HG02571 (cell line): Measurements from ENCODE around the gene MAN1A2.

Source experiments
- ATAC-seq: cut with Tn5 transposase; IDR thresholded peaks from one replicate; pipeline ENCODE4 v1.9.1; 2021; ENCODE audit warnings: mild to moderate bottlenecking, moderate library complexity; ENCODE audit not compliant: unreplicated experiment

The MAN1A2 gene

DNA sequence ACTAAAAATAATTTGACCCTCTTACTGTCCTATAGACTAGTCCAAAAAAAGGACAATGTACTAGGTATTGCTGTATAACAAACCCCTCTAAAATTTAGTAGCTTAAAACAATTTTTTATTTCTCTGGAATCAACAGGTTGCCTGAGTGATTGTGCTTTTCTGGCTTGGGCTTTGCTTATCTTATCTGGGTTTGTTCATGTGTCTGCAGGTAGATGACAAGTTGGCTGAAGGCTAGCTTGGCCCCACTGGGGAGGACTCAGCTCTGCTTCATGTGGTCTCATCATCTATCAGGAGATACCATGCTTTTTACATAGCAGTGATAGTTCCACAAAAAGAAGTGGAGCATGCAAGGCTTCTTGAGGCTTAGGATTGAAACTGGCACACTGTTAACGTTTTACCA is 114.2 kb downstream of the MAN1A2 start:
- ATAC-seq: no peak

DNA sequence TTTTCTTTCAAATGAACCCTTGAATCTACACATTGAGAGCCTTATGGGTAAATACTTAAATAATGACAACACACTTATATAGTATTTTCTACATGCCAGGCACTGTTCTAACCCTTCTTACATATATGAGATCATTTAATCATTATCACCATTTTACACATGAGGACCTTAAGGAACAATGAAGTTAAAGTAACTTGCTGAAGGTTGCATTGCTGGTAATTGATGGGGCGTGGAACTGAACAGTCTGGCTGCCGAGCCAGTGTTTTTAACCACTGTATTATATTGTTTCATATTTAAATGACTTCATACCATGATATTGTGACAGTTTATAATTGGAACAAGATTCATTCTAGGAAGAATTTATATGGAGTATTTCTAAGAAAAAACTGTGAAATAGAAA is 126.7 kb downstream of the MAN1A2 start:
- ATAC-seq: no peak

DNA sequence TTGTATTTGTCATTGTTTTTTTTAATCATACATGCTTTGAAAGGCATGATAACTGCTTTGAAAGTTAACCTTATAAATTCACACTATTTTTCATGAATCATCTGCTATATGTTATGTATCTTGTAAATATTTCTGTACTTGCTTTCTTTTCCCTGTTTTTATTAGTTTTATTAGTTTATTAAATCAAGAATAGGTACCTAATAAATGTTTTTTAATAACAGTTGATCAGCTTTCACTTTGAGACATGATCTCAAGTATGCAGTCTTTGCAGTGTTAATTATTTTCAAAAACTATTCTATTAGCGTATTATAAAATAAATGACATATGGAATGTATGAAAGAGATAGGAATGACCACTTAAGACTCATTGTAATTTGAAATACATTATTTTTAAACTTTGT is 127.8 kb downstream of the MAN1A2 start:
- ATAC-seq: no peak

DNA sequence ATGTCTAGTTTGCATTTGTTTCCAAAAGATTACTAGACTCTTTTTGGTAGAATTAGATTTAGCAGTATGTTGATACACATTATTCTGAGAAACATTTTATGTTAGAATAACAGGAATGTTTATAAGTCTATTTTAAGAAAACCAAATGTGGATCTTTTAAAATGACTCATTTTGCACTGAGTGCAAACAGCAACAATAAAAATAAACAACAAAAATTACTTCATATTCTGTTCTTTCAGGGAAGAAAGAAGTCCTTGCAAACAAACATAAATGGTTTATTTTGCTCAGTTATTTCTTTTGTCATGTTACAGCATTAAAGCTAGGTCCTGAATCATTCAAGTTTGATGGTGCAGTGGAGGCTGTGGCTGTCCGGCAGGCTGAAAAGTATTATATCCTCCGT is 131.8 kb downstream of the MAN1A2 start:
- ATAC-seq: no peak

DNA sequence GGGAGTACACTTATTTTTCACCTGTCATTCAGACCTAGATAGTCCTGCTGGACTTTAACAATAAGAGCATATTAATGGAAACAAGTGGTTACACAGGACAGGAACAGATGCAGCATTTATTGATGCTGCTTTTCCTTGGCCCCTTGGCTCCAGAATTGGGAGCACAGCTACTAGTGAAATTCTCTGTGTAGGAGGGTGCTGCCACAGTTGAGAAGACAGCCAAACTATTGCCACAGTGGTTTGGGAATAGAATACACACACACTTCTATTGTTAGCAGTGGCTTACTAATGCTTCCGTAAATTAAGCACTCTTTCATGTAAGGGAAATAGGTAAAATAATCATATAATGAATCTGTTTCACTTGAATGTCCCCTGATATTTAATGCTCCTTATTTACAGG is 133.3 kb downstream of the MAN1A2 start:
- no peak for ATAC-seq

DNA sequence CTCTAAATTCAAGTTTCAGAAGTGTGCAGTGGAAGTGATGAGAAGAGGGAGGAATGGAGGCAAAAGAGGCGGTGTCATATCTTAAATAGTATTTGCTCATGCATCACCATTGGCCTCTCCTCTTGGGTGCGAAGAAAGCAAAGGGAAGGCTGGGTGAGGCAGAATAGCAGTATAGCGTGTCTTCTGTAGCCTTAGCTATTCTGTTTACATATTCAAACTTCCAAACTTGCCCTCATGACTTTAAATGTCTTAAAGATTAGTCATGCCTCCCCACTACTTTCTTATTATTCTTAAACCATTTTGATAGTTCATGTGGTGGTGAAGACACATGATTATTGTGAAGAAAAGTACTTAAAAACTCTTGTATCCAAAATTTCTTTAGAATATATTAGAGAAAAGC is 134.0 kb downstream of the MAN1A2 start:
- no peak for ATAC-seq

DNA sequence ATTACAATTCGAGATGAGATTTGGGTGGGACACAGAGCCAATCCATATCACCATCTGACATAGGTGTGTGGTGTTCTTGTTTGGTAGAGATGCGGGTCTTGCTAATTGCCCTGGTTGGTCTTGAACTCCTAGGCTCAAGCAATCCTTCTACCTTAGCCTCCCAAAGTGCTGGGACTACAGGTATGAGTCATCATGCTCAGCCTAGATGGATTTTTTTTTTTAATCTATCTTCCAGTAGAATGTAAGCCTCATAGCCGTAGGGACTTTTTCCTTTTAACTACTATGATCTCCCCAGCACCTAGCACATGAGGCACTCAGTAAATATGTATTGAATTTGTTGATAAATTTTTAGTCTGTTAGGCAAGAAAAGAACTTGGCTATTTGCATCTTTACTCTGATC is 144.0 kb downstream of the MAN1A2 start:
- no peak for ATAC-seq

DNA sequence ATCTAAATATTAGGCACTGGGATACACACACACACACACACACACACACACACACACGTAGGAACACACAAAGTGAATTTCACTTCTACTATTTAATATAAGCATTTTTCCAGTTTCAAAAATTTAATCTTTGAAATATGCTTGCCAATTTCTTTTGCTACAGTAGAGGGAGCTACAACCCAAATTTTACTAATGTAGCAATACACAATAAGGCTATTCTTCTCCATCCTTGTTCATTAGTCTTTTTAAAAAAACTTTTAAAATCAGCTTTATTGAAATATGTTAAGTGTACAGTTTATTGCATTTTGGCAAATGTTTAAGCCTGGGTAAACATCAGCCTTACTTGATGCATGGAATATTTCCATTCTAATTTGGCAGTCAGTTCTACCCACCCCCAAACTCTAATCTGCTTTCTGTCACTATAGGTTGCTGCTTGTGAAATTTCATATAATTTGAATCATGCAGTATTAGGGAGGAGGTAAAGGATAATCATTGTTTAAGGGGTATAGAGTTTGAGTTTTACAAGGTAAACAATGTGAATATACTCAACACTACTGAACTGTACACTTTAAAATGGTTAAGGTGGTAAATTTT is 145.6 kb downstream of the MAN1A2 start:
- no peak for ATAC-seq

DNA sequence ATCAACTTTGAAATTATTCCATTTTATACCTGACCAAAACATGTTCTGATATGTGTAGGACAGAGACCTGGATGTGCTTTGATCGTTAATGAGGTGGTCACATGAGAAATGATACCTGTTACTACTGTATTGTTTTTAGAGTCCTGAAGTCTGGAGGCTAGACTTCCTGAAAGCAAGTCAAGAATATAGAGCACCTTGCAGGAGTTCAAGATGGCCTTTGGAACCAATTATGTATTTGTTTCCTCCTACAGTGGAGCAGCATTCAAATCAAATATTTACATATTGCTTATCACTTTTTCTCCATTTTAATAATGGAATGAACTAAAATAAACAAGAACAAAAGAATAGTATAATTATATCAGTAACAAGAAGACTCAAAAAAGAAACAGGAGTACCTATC is 155.9 kb downstream of the MAN1A2 start:
- ATAC-seq: no peak

DNA sequence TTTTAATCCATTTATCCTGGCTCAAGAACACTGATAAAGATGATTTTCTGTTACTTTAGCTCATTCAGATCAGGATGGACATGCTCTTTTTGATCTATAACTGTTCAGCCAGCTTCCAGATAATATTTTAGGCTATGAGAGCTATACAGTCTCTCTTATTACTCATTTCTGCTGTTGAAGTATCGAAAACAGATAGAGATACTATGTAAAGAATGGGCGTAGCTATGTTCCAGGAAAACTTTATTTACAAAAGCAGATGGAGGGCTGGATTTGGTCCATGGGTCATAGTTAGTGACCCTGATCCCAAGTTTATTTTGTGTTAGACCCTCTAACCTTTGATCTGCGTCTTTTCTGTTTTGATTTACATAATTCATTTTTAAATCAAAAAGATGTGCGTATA is 159.8 kb downstream of the MAN1A2 start:
- no peak for ATAC-seq

DNA sequence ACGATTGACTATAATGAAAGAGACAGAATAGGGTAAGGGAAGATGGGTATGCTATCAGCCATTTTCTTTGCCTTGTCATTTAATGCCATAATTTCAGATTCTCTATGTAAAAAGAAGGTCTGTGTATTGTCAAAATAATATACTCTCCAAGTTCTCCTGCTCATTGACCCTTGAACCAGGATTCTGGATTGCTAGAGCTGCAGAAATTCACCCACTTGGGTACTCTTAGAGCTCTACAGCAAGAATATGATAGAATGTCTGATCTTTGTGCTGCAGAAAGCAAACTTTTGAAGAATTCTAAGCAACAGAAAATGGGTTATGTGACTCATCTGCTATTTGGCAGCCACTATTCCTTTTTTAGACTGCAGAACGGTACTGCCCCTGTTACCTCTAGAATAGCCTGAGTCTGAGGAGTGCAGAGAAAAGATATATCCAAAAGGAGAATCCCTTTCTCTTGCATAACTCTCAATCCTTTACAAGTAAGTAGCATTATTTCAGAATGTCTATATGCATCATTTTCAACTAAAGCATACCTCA is 160.4 kb downstream of the MAN1A2 start:
- no peak for ATAC-seq

DNA sequence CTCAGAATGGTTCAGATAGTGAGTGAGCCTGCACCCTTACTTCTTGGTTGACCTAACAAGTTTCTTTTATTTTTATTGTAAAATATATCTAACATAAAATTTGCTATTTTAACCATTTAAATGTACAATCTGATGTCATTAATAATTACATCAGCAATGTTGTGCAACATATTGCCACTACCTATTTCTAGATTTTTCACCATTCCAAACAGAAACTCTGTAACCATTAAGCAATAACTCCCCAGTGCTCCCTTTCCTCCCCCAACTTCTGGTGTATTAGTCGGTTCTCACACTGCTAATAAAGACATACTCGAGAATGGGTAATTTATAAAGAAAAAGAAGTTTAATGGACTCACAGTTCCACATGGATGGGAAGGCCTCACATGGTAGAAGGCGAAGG is 162.4 kb downstream of the MAN1A2 start:
- ATAC-seq: no peak

DNA sequence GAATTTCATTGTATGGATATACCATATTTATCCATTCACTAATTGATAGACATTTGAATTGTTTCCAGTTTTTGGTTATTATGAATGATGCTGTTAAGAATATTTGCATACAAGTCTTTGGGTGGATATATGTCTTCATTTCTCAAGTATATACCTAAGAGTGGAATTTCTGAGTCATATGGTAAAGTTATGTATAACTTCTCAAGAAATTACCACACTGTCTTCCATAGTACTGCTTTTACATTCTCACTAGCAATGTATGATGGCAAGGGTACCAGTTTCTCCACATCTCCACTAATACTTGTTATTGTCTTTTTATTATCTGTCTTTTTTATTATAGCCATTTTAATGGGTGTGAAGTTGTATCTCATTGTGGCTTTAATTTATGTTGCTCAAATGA is 164.0 kb downstream of the MAN1A2 start:
- no peak for ATAC-seq

DNA sequence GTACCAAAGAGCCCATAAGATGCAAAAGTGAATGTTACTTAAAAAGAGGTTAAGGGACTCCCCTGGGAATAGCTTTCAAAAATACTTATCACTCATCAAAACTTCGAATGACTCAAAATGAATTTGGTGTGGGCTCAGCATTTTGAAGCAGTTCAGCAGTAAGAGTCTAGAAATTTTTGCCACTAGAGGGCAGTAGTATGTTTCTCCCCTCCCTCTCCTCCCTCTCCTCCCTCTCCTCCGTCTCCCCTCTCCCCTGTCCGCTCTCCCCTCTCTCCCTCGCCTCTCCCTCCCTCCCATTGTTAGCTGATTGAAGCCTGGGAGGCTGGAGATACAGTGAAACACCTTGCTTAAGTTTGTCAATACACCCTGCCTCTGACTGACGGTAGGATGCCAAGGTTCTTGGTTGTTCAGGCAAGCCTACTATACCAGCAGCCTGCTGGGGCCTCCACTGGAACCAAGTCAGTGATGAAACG is 167.8 kb downstream of the MAN1A2 start:
- peak; percentile 71 for ATAC-seq

DNA sequence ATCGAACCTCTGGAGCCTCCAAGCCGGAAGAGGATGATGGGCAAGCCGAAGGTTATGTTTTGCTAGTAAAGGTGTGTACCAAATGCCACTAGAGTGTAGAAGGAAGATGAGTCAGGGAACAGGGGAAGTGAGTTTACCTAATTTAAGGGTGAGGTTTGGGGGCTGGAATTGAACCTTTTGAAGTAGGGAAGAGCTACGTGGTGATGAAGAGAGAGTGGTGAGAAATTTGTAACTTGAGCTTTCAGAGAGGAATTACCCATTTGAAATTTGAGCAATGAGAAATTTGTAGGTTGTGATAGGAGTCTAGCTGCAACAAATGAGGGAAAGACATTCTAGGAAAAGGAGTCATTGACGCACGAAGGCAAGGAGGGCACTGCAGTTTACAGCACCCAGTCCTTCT is 168.6 kb downstream of the MAN1A2 start:
- ATAC-seq: no peak

DNA sequence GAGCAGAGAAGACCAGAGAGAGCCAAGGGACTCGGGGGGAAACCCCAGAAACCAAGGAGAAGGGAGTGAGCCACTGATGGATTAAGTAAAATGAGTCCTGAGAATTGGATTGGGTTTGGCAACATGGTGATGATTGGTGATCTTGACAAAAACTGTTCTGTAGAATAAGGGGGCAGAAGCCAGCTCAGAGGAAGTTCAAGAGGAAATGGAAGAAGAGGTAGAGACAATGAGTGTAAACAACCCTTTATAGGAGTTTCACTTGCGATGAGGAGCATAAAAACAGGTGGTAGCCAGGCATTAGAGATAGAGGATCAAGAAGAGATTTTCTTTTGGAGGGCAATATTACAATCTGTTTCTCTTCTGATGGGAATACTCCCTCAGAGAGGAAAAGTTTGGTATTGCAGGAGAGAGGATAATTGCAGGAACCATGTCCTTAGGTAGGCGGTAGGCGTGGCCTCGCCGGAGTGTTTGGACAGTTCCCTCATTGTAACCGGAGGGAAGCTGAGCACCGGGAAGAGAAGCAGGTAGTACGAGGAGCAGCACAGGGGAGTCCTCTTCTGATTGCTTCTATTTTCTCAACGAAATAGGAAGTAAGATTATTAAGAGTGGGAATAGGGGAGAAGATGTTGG is 170.2 kb downstream of the MAN1A2 start:
- no peak for ATAC-seq

DNA sequence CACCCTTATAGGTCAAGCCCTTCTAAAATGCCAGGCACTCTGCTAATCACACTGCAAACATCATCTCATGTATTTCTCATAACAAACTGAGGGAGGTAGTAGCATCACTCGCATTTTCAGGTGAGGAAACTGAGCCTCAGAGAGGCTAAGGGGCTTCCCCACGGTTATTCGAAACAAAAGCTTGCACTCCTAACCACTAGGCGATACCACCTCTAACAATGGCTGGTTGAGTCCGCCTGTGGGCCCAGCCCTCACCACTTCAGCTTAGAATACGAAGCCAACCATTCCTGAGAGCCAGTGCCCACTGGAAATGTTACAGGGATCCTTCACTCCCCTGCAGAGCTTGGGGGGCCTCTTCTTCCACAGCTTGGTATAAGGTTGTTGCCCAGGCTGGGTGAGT is 173.3 kb downstream of the MAN1A2 start:
- no peak for ATAC-seq

DNA sequence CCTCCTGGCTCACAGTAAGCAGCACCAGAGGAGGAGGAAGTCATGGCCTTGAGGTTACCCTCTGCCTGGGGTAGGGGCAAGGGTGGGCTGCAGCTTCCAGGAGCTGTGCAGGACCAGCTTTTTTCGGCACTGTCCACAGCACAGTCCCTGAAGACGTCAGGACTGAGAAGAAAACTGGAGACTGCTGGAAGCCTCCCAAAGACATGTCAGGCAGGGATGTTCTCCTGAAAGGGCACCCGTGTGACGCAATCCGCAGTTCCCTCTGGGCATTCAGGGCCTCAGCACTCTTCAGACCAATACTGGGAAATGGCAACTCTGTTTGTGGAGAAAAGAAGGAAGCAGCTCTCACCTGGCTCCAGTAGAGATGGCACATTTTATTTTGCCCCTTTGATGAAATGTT is 173.8 kb downstream of the MAN1A2 start:
- ATAC-seq: no peak

DNA sequence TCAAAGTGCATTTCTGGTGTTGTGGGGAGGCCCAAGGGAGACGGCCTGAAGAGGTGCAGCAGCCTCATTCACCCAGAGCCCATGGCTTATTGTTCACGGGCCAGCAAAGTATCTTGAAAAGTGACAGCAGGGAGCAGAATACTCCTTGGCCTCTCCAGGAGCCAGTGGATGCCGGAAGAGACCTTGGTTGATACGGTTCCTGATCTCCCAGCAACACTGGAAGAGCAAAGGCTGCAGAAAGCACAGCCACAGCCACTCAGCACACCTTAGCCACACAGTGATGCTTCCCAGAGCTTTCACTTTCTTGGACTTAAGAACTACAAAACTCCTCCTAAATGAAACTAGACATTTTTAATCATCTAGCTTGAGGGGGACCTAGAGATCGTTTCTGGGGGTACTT is 174.3 kb downstream of the MAN1A2 start:
- no peak for ATAC-seq

DNA sequence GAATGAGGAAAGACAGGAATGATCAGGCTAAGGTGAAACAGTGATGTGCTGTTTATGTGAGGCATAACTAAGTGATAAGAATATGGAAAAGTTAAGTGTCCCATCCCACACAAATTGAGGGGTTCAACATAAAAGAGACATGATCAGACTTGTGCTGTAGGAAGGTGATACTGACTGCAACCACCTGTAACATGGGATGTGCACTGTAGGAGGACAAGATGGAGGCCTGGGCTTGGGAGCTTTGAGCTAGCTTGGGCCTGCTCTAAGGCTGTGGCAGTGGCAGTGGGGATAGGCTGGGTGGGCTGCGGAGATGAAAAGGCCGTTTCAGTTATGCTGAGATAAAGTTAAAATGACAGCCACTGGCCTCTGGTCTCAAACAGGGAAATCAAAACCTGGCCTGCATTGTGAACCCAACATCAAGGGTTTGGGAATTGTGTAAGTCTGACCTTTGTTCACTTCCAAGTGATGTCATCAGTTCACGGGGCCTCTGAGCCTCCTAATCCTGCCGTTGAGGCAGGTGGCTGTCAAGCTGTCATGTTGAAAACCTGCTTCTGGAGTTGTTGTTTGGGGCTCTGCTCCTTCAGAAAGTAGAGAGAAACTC is 177.4 kb downstream of the MAN1A2 start:
- ATAC-seq: no peak

DNA sequence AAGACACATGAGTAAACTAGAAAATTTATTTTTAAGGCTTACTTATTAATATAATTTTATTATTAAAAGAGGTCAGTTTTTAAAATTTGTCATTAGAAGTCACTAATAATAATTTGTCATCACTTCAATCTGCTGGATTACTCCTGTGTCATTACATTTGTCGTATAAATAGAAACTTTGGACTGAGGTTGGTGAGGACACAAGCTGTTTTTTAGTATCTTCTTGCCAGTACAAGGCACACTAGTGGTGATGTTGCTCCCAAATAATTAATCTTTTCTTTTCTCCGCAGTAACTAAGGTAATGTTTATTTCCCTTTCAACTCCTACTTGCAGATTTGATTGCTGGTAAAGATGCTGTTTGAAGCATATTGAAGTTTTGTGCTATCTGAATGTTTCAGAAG is 179.2 kb downstream of the MAN1A2 start:
- no peak for ATAC-seq

DNA sequence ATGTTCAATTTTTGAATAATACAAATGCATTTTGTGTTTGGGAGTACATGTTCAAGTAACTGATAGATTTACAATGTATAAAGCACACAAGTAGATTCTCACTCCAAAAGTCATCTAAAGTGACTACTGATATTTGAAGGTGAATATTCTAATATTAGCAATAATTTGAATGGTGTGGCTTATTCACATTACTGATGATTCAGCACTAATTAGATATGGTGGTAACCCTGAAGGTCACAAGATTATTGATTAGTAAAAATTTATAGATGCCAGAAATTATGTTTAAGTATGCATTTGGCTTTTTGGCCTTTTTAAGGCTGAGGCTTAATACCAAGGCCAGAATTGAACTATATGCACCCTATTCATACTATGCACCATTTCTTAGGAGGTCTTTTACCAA is 186.2 kb downstream of the MAN1A2 start:
- no peak for ATAC-seq
